IPS-18a (cell line): ENCODE data around the gene SMG9.
"Not testable (repeated sequence)": the region's sequence is repeated elsewhere in the genome, so short reads cannot be mapped to it uniquely, and the experiment has no call there.

Experiments
- H3K27ac ChIP-seq: one replicate; pipeline ENCODE4 v1.5.1; 2013; ENCODE audit warnings: low read length
- H3K27me3 ChIP-seq: one replicate; pipeline ENCODE4 v1.6.1; 2013; ENCODE audit warnings: mild to moderate bottlenecking, low read length; ENCODE audit not compliant: control insufficient read depth, insufficient read depth
- H3K36me3 ChIP-seq: one replicate; pipeline ENCODE4 v1.6.1; 2013; ENCODE audit warnings: low read depth, low read length; ENCODE audit not compliant: control insufficient read depth
- H3K4me1 ChIP-seq: one replicate; pipeline ENCODE4 v1.6.1; 2013; ENCODE audit warnings: low read depth, low read length; ENCODE audit not compliant: control insufficient read depth
- H3K4me3 ChIP-seq: one replicate; pipeline ENCODE4 v1.5.1; 2013; ENCODE audit warnings: low read length
- H3K9ac ChIP-seq: one replicate; pipeline ENCODE4 v1.6.1; 2013; ENCODE audit warnings: mild to moderate bottlenecking, low read length, moderate library complexity
- H3K9me3 ChIP-seq: one replicate; pipeline ENCODE4 v1.6.1; 2013; ENCODE audit warnings: low read depth, low read length; ENCODE audit not compliant: control insufficient read depth

SMG9 gene

DNA sequence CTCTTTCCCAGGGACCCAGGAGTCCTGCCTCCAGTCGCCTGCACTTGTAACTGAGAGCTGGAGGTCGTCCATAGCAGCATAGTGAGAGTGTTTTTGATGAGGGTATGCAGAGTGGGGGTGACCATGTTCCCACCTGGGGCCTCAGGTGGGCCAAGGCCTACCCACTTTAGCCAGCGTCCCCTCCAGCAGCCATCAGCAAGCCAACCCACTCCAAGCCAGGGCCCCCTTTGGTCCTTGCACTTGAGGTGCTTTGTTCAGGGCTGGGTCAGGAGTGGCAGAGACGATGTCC lies 11.9 kb upstream of the SMG9 start:
- Histone ChIP-seq H3K9ac (no peak overlapping the region), H3K27me3 (peaks cover under 1% of the 10 kb centered on the region), H3K9me3 (no peaks in the 10 kb centered on the region), H3K4me1 (no peaks in the 10 kb centered on the region), H3K4me3 (no peak overlapping the region), H3K27ac (no peak overlapping the region), H3K36me3 (no peaks in the 10 kb centered on the region)

DNA sequence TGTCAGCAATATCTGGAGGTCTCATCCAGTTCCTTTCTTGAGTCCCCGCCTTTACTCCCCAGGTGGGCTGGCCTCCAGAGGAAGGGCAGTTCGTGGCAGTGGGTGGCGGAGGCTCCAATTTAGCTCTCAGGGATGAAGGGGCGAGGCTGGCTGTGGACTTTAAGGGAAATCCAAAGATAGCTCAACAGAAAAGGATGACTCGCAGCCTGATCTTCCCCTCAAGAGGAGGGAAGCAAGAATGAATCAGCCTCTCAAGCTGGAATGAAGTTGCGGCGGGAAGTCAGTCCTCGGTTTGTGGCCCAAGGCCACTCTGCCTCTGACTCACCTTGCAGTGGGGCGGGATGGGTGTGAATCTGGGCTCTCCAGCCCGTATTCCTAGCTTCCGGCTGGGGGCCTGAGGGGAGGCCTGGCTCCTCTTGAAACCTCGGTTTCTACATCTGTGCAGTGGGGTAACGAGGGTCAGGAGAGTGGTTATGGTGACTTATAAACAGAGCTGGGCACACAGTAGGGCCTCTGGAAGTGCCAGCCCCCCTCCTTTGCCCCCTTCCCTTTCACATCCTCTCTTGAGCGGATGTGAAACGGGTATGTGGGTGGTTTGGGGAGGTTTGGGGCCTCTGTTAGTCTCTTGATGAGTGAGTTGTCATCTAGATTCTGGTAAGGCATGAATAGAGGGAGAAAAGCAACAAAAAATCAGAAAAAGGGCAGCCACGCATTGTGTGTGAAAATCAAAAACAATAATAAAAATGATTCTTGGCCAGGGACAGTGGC lies 10.5 kb upstream of the SMG9 start:
- no peaks in the 10 kb centered on the region for H3K9me3 ChIP-seq
- no peaks in the 10 kb centered on the region for H3K4me1 ChIP-seq
- H3K36me3 ChIP-seq, result no peaks in the 10 kb centered on the region
- H3K27ac ChIP-seq, result no peak overlapping the region
- no peak overlapping the region for H3K4me3 ChIP-seq
- no peaks in the 10 kb centered on the region for H3K27me3 ChIP-seq
- no peak overlapping the region for H3K9ac ChIP-seq

DNA sequence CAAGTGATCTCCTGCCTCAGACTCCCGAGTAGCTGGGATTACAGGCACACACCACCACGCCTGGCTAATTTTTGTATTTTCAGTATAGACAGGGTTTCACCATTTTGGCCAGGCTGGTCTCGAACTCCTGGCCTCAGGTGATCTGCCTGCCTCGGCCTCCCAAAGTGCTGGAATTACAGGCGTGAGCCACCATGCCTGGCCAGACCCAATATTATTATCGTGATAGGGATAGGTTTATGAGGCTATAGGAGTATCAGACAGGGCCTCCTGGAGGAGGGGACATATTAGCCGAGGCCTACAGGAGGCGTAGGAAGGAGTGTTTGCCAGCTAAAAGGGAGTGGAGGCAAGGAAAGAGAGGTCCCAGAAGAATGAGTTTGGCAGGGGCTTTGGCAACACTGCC lies 9.9 kb upstream of the SMG9 start:
- H3K4me3 ChIP-seq, H3K9ac ChIP-seq, H3K27ac ChIP-seq, H3K36me3 ChIP-seq, H3K4me1 ChIP-seq, H3K27me3 ChIP-seq, H3K9me3 ChIP-seq: not testable (repeated sequence)

DNA sequence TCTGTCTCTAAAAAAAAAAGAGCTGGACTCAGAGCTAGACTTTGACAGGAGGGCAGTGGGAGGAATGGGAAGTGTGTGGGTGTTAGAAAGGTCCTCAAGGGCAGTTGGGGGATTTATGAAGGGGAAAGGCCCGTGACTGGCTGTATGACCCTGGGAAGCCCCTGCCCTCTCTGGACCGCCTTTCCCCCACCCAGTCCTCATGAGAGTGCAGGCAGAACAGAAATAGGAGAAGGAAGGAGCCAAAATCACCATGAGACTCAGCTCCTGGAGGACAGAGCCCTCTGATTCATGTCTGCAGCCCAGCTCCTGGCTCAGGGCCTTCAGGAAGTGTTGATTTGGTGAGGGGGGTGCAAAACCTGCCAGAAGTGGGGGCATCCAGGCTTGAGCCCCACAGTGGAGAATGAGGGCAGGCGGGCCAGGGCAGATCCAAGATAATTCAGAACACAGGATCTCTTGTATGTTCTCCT lies 8.7 kb upstream of the SMG9 start:
- no peak overlapping the region for H3K27ac ChIP-seq
- no peaks in the 10 kb centered on the region for H3K36me3 ChIP-seq
- no peaks in the 10 kb centered on the region for H3K27me3 ChIP-seq
- H3K9ac ChIP-seq, result no peak overlapping the region
- peaks cover 7% of the 10 kb centered on the region for H3K4me1 ChIP-seq
- H3K4me3 ChIP-seq, result no peak overlapping the region
- H3K9me3 ChIP-seq, result no peaks in the 10 kb centered on the region

DNA sequence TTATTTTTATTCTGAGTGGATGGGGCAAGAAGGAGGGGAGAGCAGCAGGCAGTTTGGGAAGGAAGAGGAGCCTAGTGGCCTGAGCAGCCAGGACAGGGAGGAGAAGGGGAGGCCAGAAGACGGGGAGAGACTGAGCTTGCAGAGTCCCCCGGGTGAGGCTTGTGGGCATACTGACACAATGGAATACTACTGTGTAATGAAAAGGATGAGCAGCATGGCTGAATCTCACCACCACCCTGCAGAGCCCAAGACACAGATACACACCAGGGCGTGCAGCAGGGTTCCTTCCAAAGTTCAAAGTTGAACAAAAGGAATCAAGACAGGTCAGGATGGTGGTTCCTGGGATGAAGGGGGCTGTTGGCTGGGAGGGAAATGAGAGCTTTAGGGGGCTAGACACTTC lies 8.1 kb upstream of the SMG9 start:
- no peaks in the 10 kb centered on the region for H3K36me3 ChIP-seq
- no peak overlapping the region for H3K9ac ChIP-seq
- H3K27ac ChIP-seq, result no peak overlapping the region
- no peaks in the 10 kb centered on the region for H3K9me3 ChIP-seq
- peaks cover 7% of the 10 kb centered on the region for H3K4me1 ChIP-seq
- no peaks in the 10 kb centered on the region for H3K27me3 ChIP-seq
- H3K4me3 ChIP-seq, result no peak overlapping the region

DNA sequence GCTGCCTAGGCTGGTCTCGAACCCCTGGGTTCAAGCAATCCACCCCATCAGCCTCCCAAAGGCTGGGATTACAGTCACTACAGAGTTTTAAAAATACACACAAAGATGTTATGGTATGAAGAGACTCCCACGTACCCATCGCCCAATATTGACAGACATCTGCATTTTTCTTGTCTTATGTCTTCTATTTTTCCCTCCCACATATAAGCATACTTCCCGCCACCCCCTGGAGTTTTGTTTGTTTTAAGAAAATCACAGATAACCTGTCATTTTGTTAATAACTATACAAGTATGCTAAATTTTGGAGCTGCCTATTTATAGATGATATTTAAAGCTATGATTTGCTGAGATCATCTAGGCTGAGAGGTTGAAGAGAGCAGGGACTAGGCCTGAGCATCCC lies 6.2 kb upstream of the SMG9 start:
- H3K4me1 ChIP-seq, result peaks cover 7% of the 10 kb centered on the region
- no peaks in the 10 kb centered on the region for H3K9me3 ChIP-seq
- H3K36me3 ChIP-seq, result no peaks in the 10 kb centered on the region
- no peak overlapping the region for H3K9ac ChIP-seq
- no peak overlapping the region for H3K4me3 ChIP-seq
- no peaks in the 10 kb centered on the region for H3K27me3 ChIP-seq
- H3K27ac ChIP-seq, result no peak overlapping the region

DNA sequence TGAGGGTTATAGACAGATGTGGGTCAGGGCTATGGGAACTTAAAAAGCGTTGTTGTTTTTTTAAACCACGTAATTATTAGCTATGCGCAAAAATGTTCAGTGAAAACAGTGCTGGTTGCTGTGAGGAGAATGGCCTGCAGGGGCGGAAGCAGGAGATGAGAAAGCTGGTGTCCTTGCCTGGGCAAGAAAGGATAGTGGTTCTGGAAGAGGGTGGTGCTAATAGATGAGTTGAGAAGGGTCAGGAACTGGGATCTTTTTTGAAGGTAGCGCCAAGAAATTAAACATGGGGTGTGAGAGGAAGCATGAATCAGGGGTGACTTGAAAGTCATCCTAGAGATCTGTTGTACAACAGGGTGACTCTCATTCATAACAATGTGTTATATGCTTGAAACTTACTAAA lies 4.8 kb upstream of the SMG9 start:
- Histone ChIP-seq H3K36me3 (no peaks in the 10 kb centered on the region), H3K4me3 (no peak overlapping the region), H3K9ac (no peak overlapping the region), H3K9me3 (no peaks in the 10 kb centered on the region), H3K4me1 (peaks cover 7% of the 10 kb centered on the region), H3K27ac (no peak overlapping the region), H3K27me3 (no peaks in the 10 kb centered on the region)

DNA sequence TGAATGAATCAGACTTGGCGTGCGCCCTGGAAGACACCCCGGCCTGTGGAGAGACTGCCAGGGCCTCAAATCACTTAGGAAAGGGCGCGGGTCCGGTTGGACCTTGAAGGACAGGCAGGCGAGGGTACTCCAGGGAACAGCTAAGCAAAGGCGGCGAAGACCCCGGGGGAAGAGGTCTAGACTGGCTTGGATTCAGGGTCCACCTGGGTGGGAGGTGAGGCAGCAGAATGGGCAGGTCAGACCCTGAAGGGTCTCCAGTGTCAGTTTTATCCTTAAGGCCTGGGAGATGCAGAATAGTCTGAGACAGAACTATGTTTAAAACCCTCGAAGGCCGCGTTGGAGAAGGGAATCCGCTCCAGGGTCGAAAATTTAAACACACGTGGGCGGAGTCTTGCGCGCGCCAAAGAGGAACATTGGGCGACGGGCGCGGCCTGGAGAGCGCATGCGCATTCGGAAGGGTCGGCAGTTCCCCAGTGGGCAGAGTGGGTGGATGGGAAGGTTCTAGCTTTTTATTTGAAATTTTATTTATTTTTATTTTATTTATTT lies 567 bp upstream of the SMG9 start:
- Histone ChIP-seq H3K9ac (peak overlapping the region; percentile 96), H3K4me1 (peaks cover 7% of the 10 kb centered on the region), H3K27ac (peak overlapping the region; percentile 97), H3K4me3 (peak overlapping the region; percentile 91), H3K27me3 (no peaks in the 10 kb centered on the region), H3K9me3 (no peaks in the 10 kb centered on the region), H3K36me3 (no peaks in the 10 kb centered on the region)

DNA sequence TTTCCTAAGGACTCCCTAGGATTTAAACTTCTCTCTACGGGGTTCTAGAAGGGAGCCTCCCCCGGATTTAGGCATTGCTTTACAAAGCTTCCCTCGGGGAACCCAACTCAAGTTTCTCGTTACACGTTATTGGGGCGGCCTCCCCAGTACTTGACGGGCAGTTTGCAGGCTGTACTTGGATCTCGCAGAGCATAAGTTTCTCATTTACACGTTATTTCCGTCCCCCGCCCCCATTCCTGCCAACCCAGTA lies 584 bp downstream of the SMG9 start:
- Histone ChIP-seq H3K9me3 (no peaks in the 10 kb centered on the region), H3K9ac (peak overlapping the region; percentile 96), H3K27me3 (no peaks in the 10 kb centered on the region), H3K4me3 (peak overlapping the region; percentile 91), H3K36me3 (peaks cover 11% of the 10 kb centered on the region), H3K4me1 (peaks cover 1% of the 10 kb centered on the region), H3K27ac (peak overlapping the region; percentile 2)

DNA sequence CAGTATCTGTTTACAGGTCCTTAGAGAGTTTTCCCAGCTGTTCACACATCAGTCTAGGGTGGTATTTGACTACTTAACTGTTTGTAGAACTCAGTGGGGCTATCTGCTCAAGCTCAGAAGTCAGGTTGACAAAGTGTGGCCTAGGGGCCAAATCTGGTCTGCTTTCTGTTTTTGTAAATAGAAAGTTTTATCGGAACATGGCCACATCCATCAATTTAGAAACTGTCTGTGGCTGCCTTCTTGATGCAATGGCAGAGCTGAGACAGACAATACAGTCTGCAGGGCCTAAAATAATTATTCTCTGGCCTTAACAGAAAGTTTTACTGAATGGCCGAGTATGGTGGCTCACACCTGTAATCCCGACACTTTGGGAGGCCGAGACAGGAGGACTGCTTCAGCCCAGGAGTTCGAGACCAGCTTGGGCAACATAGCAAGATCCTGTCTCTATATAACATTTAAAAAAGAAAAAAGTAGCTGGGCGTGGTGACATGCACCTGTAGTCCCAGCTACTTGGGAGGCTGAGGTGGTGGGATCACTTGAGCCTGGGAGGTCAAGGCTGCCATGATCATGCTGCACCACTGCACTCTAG lies 2.4 kb downstream of the SMG9 start:
- Histone ChIP-seq H3K27me3 (no peaks in the 10 kb centered on the region), H3K4me1 (no peaks in the 10 kb centered on the region), H3K27ac (no peak overlapping the region), H3K4me3 (no peak overlapping the region), H3K9me3 (no peaks in the 10 kb centered on the region), H3K9ac (no peak overlapping the region), H3K36me3 (peaks cover 23% of the 10 kb centered on the region)

DNA sequence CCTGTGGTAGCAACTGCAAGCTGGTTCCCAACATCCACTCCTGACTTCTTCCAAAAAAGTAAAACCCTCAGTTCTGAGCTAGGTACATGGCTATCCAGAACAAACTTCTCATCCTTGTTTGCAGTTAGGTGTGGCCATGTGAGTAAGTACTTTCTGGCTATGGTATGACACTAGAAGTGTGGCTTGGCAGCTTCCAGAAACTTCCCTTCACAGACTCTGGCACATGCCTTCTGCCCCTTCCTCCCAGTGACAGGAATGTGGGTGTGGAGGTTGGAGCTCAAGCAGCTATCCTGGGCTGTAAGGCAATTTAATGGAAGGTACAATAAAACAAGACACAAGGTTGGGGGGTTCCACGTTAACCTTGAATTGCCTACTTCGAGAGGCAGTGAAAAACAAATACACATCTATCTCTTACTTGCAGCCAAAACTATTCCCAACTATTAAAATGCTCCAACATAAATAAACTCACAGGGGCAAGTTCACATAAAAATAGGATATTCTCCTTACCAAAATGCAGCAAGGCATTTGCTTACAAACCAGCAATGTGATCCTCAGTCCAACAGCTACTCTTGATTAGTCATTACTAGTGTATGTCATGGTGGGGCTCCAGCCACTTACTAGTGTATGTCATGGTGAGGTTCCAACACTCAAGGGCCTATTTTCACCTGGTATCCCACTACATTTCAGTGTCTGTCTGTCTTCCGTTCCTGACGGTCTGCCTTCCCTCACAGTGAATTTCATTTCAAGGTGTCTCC lies 3.1 kb downstream of the SMG9 start:
- H3K27me3 ChIP-seq, result no peaks in the 10 kb centered on the region
- no peak overlapping the region for H3K4me3 ChIP-seq
- H3K9ac ChIP-seq, result no peak overlapping the region
- no peaks in the 10 kb centered on the region for H3K4me1 ChIP-seq
- H3K36me3 ChIP-seq, result peaks cover 30% of the 10 kb centered on the region
- no peak overlapping the region for H3K27ac ChIP-seq
- no peaks in the 10 kb centered on the region for H3K9me3 ChIP-seq

DNA sequence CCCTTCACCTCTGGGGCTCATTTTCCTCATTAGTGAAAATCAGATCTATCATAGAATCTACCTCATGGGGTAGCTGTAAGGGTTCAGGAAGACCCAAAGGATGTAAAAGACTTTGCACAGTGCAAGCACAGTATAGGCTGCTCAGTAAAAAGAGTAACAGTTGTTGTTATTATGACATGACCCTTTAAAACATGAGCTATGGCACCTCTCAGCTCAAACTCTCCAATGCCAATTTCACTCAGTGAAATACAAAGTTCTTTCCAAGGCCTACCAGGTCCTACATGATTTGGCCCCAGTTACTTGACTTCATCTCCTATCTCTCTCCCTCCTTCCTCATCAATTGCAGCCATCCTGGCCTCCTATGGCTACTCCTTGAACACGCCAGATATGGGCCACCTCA lies 4.9 kb downstream of the SMG9 start:
- H3K9ac ChIP-seq, result no peak overlapping the region
- no peaks in the 10 kb centered on the region for H3K27me3 ChIP-seq
- H3K36me3 ChIP-seq, result peaks cover 40% of the 10 kb centered on the region
- H3K27ac ChIP-seq, result no peak overlapping the region
- H3K4me1 ChIP-seq, result no peaks in the 10 kb centered on the region
- no peak overlapping the region for H3K4me3 ChIP-seq
- H3K9me3 ChIP-seq, result no peaks in the 10 kb centered on the region
